ENCODE data around the gene FANK1.

DNA sequence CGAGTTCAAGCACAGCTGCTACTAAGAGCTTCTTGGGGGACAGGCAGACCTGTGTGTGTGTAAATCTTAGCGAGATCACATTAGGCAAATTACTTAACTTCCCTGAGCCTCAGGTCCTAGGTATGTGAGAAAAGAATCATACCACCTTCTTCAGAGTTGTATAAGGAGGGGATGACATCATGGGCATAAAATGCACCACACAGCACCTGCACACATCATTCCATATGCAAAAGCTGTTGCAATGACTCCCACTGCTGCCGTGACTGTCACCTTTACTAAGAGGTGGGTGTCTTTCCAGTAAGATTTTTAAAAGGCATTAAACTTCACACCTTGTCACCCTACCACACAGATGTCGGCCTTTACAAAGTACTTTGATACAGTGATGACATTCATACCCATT is 146.0 kb downstream of the FANK1 start:
- TF ChIP-seq YY1 (IDR thresholded peaks at IDR 0.05; ENCODE audit: insufficient read depth, insufficient read length) (no peak), ZNF274 (IDR thresholded peaks at IDR 0.05; ENCODE audit: low read depth, low read length) (no peak)

Measured in NT2/D1 (cell line).